HEK293 (cell line): ENCODE results near the gene GATAD1.

Experiments
- CTCF ChIA-PET: fragments of 350-600 bp; formaldehyde crosslinking; extraction: SDS; loops from one replicate; lab custom pipeline; 2021; ENCODE audit warnings: antibody characterized with exemption; lab: Yijun Ruan, JAX
- POLR2A ChIA-PET: fragments of 300-600 bp; formaldehyde crosslinking; extraction: SDS; loops from one replicate; lab custom pipeline; 2020; ENCODE audit warnings: antibody characterized with exemption, inconsistent platforms; lab: Yijun Ruan, JAX
- H3K27ac ChIP-seq: fragments of 200-500 bp; sonication (Bioruptor generic); 2 replicates; pipeline ENCODE4 v1.5.1; 2014; ENCODE audit warnings: low read depth, low read length, control low read depth, inconsistent platforms; ENCODE audit errors: extremely low read depth
- H3K36me3 ChIP-seq, 2 experiments: fragments of 200-500 bp in 1 of 2; sonication (Bioruptor generic) in 1 of 2; 1 replicate in 1 of 2; 2 replicates in 1 of 2; pipeline ENCODE4 v1.5.1; 2014 to 2017; ENCODE audit warnings: inconsistent platforms in 2 of 2, low read length in 2 of 2; ENCODE audit not compliant: control insufficient read depth in 2 of 2, insufficient read depth in 1 of 2
- H3K4me1 ChIP-seq: fragments of 200-500 bp; sonication (Bioruptor generic); 2 replicates; pipeline ENCODE4 v1.5.1; 2014; ENCODE audit warnings: mild to moderate bottlenecking, low read length, inconsistent platforms; ENCODE audit not compliant: control insufficient read depth, insufficient read depth
- H3K4me3 ChIP-seq: 2 replicates; pipeline ENCODE4 v1.5.1; 2011; ENCODE audit warnings: low read depth, mild to moderate bottlenecking, control low read depth, low read length, moderate library complexity
- H3K9me3 ChIP-seq: fragments of 200-500 bp; sonication (Bioruptor generic); 2 replicates; pipeline ENCODE4 v1.5.1; 2014; ENCODE audit warnings: low read depth, low read length, inconsistent platforms; ENCODE audit not compliant: control insufficient read depth, insufficient read depth
- EGR2 ChIP-seq: fragments of 450-650 bp; formaldehyde crosslinking; IDR thresholded peaks from 2 replicates; pipeline ENCODE4 v1.5.1; 2016; ENCODE audit warnings: low read depth, missing biosample characterization, missing genetic modification characterization
- KLF1 ChIP-seq: fragments of 450-650 bp; formaldehyde crosslinking; IDR thresholded peaks from 2 replicates; pipeline ENCODE4 v1.5.1; 2016; ENCODE audit warnings: missing biosample characterization, missing genetic modification characterization
- MYNN ChIP-seq: fragments of 450-650 bp; formaldehyde crosslinking; IDR thresholded peaks from 2 replicates; pipeline ENCODE4 v1.5.1; 2016; ENCODE audit warnings: missing biosample characterization, missing genetic modification characterization, borderline replicate concordance
- REPIN1 ChIP-seq: fragments of 450-650 bp; formaldehyde crosslinking; IDR thresholded peaks from 2 replicates; pipeline ENCODE4 v1.5.1; 2017; ENCODE audit warnings: missing biosample characterization, missing genetic modification characterization, low read depth
- SALL2 ChIP-seq: fragments of 450-650 bp; formaldehyde crosslinking; IDR thresholded peaks from 2 replicates; pipeline ENCODE4 v1.5.0; 2017; ENCODE audit warnings: missing biosample characterization, mild to moderate bottlenecking, missing genetic modification characterization, borderline replicate concordance
- WT1 ChIP-seq: fragments of 450-650 bp; formaldehyde crosslinking; IDR thresholded peaks from 2 replicates; pipeline ENCODE4 v1.5.1; 2016; ENCODE audit warnings: missing biosample characterization, missing genetic modification characterization
- YY2 ChIP-seq: fragments of 450-650 bp; formaldehyde crosslinking; IDR thresholded peaks from 2 replicates; pipeline ENCODE4 v1.5.1; 2016; ENCODE audit warnings: missing biosample characterization, missing genetic modification characterization
- ZFP37 ChIP-seq: fragments of 450-650 bp; formaldehyde crosslinking; IDR thresholded peaks from 2 replicates; pipeline ENCODE4 v1.5.1; 2016; ENCODE audit warnings: missing biosample characterization, missing genetic modification characterization
- ZFP69B ChIP-seq: fragments of 450-650 bp; formaldehyde crosslinking; IDR thresholded peaks from 2 replicates; pipeline ENCODE4 v1.5.1; 2016; ENCODE audit warnings: missing biosample characterization, missing genetic modification characterization
- ZIC2 ChIP-seq: fragments of 450-650 bp; formaldehyde crosslinking; IDR thresholded peaks from 2 replicates; pipeline ENCODE4 v1.5.1; 2016; ENCODE audit warnings: missing biosample characterization, missing genetic modification characterization
- ZNF24 ChIP-seq: fragments of 450-650 bp; formaldehyde crosslinking; IDR thresholded peaks from 2 replicates; pipeline ENCODE4 v1.5.1; 2016; ENCODE audit warnings: missing biosample characterization, missing genetic modification characterization
- ZNF266 ChIP-seq: fragments of 450-650 bp; formaldehyde crosslinking; IDR thresholded peaks from 2 replicates; pipeline ENCODE4 v1.5.1; 2016; ENCODE audit warnings: missing biosample characterization, missing genetic modification characterization, low read depth
- ZNF394 ChIP-seq: fragments of 450-650 bp; formaldehyde crosslinking; IDR thresholded peaks from 2 replicates; pipeline ENCODE4 v1.5.1; 2016; ENCODE audit warnings: missing biosample characterization, missing genetic modification characterization, mild to moderate bottlenecking, moderate library complexity, borderline replicate concordance
- ZNF48 ChIP-seq: fragments of 450-650 bp; formaldehyde crosslinking; IDR thresholded peaks from 2 replicates; pipeline ENCODE4 v1.5.1; 2016; ENCODE audit warnings: missing biosample characterization, missing genetic modification characterization
- ZNF514 ChIP-seq: fragments of 450-650 bp; formaldehyde crosslinking; IDR thresholded peaks from 2 replicates; pipeline ENCODE4 v1.5.1; 2016; ENCODE audit warnings: missing biosample characterization, missing genetic modification characterization
- ZNF530 ChIP-seq: fragments of 450-650 bp; formaldehyde crosslinking; IDR thresholded peaks from 2 replicates; pipeline ENCODE4 v1.5.1; 2016; ENCODE audit warnings: low read depth, missing biosample characterization, missing genetic modification characterization
- ZNF560 ChIP-seq: fragments of 450-650 bp; formaldehyde crosslinking; IDR thresholded peaks from 2 replicates; pipeline ENCODE4 v1.5.1; 2017; ENCODE audit warnings: missing biosample characterization, missing genetic modification characterization, borderline replicate concordance
- ZNF585B ChIP-seq: fragments of 450-650 bp; formaldehyde crosslinking; IDR thresholded peaks from 2 replicates; pipeline ENCODE4 v1.5.1; 2016; ENCODE audit warnings: missing biosample characterization, missing genetic modification characterization
- ZNF624 ChIP-seq: fragments of 450-650 bp; formaldehyde crosslinking; IDR thresholded peaks from 2 replicates; pipeline ENCODE4 v1.5.1; 2017; ENCODE audit warnings: missing biosample characterization, missing genetic modification characterization
- ZNF747 ChIP-seq: fragments of 450-650 bp; formaldehyde crosslinking; IDR thresholded peaks from 2 replicates; pipeline ENCODE4 v1.5.1; 2016; ENCODE audit warnings: missing biosample characterization, missing genetic modification characterization
- ZNF768 ChIP-seq: fragments of 450-650 bp; formaldehyde crosslinking; IDR thresholded peaks from 2 replicates; pipeline ENCODE4 v1.5.1; 2018; ENCODE audit warnings: missing biosample characterization, mild to moderate bottlenecking, missing genetic modification characterization
- ZNF791 ChIP-seq: fragments of 450-650 bp; formaldehyde crosslinking; IDR thresholded peaks from 2 replicates; pipeline ENCODE4 v1.5.1; 2016; ENCODE audit warnings: missing biosample characterization, missing genetic modification characterization
- ZSCAN23 ChIP-seq: fragments of 450-650 bp; formaldehyde crosslinking; IDR thresholded peaks from 2 replicates; pipeline ENCODE4 v1.5.1; 2016; ENCODE audit warnings: missing biosample characterization, missing genetic modification characterization
- ZXDB ChIP-seq: fragments of 450-650 bp; formaldehyde crosslinking; IDR thresholded peaks from 2 replicates; pipeline ENCODE4 v1.5.1; 2016; ENCODE audit warnings: missing biosample characterization, missing genetic modification characterization
- TF ChIP-seq, protein P1 (sequence below): fragments of 450-650 bp; formaldehyde crosslinking; IDR thresholded peaks from 2 replicates; pipeline ENCODE4 v1.5.1; 2016; ENCODE audit warnings: missing biosample characterization, missing genetic modification characterization
- TF ChIP-seq, protein P2 (sequence below): fragments of 450-650 bp; formaldehyde crosslinking; IDR thresholded peaks from 2 replicates; pipeline ENCODE4 v1.5.1; 2016; ENCODE audit warnings: missing biosample characterization, missing genetic modification characterization, borderline replicate concordance
- TF ChIP-seq, protein P3 (sequence below): fragments of 450-650 bp; formaldehyde crosslinking; conservative IDR thresholded peaks from 2 replicates; pipeline ENCODE4 v1.5.1; 2016; ENCODE audit warnings: low read depth, missing biosample characterization, missing genetic modification characterization
- TF ChIP-seq, protein P4 (sequence below): fragments of 450-650 bp; formaldehyde crosslinking; IDR thresholded peaks from 2 replicates; pipeline ENCODE4 v1.5.1; 2016; ENCODE audit warnings: missing biosample characterization, missing genetic modification characterization

GATAD1 gene, protein sequence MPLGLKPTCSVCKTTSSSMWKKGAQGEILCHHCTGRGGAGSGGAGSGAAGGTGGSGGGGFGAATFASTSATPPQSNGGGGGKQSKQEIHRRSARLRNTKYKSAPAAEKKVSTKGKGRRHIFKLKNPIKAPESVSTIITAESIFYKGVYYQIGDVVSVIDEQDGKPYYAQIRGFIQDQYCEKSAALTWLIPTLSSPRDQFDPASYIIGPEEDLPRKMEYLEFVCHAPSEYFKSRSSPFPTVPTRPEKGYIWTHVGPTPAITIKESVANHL

DNA sequence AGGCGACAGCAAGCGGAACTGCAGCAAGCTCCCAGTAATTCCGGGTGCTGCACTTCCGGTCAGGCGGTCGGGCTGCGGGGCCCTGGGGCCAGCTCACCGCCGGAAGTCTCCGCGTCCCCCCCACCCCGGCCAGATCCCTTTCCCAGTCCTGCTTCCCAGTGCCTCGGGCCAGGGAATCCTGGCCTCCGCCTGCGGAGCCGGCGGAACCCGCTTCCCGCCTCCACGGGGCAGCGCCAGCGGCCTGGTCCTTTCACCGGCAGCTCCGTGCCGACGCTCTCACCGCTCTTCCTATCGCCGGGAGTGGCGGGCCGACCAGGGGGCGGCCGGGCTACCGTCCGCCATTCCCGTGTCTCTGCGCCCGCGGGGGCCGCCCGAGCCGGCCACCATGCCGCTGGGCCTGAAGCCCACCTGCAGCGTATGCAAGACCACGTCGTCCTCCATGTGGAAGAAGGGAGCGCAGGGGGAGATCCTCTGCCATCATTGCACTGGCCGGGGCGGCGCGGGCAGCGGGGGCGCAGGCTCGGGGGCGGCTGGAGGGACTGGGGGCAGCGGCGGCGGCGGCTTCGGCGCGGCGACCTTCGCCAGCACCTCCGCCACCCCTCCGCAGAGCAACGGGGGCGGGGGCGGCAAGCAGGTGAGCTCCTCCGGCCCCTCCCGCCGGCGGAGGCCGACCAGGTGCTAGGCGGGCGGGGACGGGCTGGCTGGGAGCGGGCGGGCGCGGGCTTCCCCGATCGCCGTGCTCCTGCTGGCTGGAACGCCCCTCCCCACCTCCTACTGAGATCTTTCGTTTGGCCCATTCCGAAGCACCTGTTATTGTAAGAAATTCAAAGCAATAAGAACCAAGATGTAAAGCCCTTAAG, at the start of gene GATAD1:
Gene GATAD1, plus strand, starts transcription at position 138 of the 860 bp plus-strand sequence. Its CDS starts 248 bp downstream, at position 386.
- H3K9me3 ChIP-seq, result no peaks in the 10 kb centered on the region
- POLR2A ChIA-PET, result interaction anchor here (0.7 to 2.5 kb wide), 16 partner anchors 9 to 567 kb away, joined by 3 to 22 read pairs (median 6); partner anchors contain the start of genes ANKIB1, CYP51A1, KRIT1 and LRRD1
- CTCF ChIA-PET, result interaction anchor here (0.5 to 3.5 kb wide), 26 partner anchors 9 to 1133 kb away, joined by 3 to 34 read pairs (median 4); partner anchors contain the start of genes ANKIB1 and KRIT1
- TF ChIP-seq ZNF530 (tag by site-specific recombination) (no peak), ZNF24 (tag by site-specific recombination) (peak; percentile 30; the same call in 1 of the 2 replicates), ZNF560 (tag by site-specific recombination) (no peak), YY2 (tag by site-specific recombination) (peak; percentile 71), ZNF768 (tag by site-specific recombination) (no peak), ZFP37 (tag by site-specific recombination) (peak; percentile 79; the same call in 1 of the 2 replicates), MYNN (no peak), ZNF514 (tag by site-specific recombination) (no peak), ZSCAN23 (tag by site-specific recombination) (no peak), REPIN1 (tag by site-specific recombination) (no peak), WT1 (tag by site-specific recombination) (no peak), KLF1 (no peak), ZIC2 (tag by site-specific recombination) (peak; percentile 18; the same call in 1 of the 2 replicates), ZNF624 (tag by site-specific recombination) (no peak), ZXDB (peak; percentile 78), ZFP69B (tag by site-specific recombination) (no peak), ZNF394 (tag by site-specific recombination) (no peak; the same call in 1 of the 2 replicates), ZNF266 (tag by site-specific recombination) (no peak), EGR2 (tag by site-specific recombination) (no peak), SALL2 (tag by site-specific recombination) (no peak), ZNF791 (tag by site-specific recombination) (no peak), ZNF585B (tag by site-specific recombination) (no peak), ZNF48 (no peak), ZNF747 (no peak)
- TF ChIP-seq, protein P1, sequence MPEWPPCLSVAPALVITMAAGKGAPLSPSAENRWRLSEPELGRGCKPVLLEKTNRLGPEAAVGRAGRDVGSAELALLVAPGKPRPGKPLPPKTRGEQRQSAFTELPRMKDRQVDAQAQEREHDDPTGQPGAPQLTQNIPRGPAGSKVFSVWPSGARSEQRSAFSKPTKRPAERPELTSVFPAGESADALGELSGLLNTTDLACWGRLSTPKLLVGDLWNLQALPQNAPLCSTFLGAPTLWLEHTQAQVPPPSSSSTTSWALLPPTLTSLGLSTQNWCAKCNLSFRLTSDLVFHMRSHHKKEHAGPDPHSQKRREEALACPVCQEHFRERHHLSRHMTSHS (tag by site-specific recombination), result no peak
- TF ChIP-seq, protein P2, sequence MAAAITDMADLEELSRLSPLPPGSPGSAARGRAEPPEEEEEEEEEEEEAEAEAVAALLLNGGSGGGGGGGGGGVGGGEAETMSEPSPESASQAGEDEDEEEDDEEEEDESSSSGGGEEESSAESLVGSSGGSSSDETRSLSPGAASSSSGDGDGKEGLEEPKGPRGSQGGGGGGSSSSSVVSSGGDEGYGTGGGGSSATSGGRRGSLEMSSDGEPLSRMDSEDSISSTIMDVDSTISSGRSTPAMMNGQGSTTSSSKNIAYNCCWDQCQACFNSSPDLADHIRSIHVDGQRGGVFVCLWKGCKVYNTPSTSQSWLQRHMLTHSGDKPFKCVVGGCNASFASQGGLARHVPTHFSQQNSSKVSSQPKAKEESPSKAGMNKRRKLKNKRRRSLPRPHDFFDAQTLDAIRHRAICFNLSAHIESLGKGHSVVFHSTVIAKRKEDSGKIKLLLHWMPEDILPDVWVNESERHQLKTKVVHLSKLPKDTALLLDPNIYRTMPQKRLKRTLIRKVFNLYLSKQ (tag by site-specific recombination), result no peak
- TF ChIP-seq, protein P3, sequence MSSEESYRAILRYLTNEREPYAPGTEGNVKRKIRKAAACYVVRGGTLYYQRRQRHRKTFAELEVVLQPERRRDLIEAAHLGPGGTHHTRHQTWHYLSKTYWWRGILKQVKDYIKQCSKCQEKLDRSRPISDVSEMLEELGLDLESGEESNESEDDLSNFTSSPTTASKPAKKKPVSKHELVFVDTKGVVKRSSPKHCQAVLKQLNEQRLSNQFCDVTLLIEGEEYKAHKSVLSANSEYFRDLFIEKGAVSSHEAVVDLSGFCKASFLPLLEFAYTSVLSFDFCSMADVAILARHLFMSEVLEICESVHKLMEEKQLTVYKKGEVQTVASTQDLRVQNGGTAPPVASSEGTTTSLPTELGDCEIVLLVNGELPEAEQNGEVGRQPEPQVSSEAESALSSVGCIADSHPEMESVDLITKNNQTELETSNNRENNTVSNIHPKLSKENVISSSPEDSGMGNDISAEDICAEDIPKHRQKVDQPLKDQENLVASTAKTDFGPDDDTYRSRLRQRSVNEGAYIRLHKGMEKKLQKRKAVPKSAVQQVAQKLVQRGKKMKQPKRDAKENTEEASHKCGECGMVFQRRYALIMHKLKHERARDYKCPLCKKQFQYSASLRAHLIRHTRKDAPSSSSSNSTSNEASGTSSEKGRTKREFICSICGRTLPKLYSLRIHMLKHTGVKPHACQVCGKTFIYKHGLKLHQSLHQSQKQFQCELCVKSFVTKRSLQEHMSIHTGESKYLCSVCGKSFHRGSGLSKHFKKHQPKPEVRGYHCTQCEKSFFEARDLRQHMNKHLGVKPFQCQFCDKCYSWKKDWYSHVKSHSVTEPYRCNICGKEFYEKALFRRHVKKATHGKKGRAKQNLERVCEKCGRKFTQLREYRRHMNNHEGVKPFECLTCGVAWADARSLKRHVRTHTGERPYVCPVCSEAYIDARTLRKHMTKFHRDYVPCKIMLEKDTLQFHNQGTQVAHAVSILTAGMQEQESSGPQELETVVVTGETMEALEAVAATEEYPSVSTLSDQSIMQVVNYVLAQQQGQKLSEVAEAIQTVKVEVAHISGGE, result peak; percentile 95
- TF ChIP-seq, protein P4, sequence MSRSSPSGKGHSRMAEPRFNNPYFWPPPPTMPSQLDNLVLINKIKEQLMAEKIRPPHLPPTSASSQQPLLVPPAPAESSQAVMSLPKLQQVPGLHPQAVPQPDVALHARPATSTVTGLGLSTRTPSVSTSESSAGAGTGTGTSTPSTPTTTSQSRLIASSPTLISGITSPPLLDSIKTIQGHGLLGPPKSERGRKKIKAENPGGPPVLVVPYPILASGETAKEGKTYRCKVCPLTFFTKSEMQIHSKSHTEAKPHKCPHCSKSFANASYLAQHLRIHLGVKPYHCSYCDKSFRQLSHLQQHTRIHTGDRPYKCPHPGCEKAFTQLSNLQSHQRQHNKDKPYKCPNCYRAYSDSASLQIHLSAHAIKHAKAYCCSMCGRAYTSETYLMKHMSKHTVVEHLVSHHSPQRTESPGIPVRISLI (tag by site-specific recombination), result no peak

More for the DNA sequence above, at the start of gene GATAD1:
- Histone ChIP-seq H3K36me3 (peaks cover 15 to 33% of the 10 kb centered on the region in 2 experiments; a peak in 2 of 3 replicates), H3K27ac (peak within 1 kb of the TSS; percentile 93), H3K4me1 (no peaks in the 10 kb centered on the region), H3K4me3 (peak within 1 kb of the TSS; percentile 89)
